Activated T-helper 9 cell treated with anti-CD3 and anti-CD28 coated beads, Interleukin-2, amount 50 U/mL, for 16 hours (primary cell): ENCODE measurements around the gene SERGEF.
A peak's percentile ranks its signal among the peaks of the same experiment; 100 is the strongest.

ENCODE experiments used
- DNase-seq: peaks from one replicate; pipeline ENCODE4 v3.0.0-alpha.2; 2020; ENCODE audit warnings: low read depth

SERGEF gene

GRCh38 chr11:18012906-18013781 lies at the start of gene SERGEF:
Gene SERGEF (minus strand): TSS chr11:18013047. CDS start chr11:18013010, 37 bp downstream.
- DNase-seq: peak; percentile 89

- DNase-seq: no peak
Measured at GRCh38 chr11:18061351-18061750, 48.5 kb upstream of the SERGEF start.

DNA sequence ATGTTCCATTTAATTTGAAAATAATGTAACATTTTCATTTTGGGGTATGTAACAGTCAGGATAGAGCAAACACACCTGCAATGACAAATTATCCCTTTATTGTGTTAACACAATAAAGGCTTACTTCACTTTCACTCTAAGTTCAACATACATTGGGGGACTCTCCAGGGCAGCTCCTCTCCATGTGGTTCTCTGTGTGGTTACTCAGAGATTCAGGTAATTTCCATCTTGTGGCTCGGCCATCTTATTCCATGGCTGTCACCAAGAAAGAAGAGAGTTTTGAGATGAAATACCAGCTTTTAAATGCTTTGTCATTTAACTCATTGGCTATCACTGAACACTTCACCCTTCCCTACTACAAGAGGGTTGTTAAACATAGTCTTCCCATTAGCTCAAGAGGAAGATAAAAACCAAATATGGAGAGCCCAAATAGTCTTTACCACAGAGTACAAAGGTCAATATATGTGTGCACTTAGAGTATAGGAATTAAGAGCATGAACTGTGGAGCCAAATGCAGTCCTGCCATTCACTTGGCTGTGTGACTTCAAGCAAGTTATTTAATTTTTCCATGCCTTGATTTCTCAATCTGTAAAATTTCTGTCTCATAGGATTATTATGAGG lies 43.8 kb upstream of the SERGEF start:
- DNase-seq: no peak

GRCh38 chr11:18054511-18055103 lies 41.8 kb upstream of the SERGEF start:
- no peak for DNase-seq

- no peak for DNase-seq
Measured at GRCh38 chr11:18050848-18051247, 38.0 kb upstream of the SERGEF start.

DNA sequence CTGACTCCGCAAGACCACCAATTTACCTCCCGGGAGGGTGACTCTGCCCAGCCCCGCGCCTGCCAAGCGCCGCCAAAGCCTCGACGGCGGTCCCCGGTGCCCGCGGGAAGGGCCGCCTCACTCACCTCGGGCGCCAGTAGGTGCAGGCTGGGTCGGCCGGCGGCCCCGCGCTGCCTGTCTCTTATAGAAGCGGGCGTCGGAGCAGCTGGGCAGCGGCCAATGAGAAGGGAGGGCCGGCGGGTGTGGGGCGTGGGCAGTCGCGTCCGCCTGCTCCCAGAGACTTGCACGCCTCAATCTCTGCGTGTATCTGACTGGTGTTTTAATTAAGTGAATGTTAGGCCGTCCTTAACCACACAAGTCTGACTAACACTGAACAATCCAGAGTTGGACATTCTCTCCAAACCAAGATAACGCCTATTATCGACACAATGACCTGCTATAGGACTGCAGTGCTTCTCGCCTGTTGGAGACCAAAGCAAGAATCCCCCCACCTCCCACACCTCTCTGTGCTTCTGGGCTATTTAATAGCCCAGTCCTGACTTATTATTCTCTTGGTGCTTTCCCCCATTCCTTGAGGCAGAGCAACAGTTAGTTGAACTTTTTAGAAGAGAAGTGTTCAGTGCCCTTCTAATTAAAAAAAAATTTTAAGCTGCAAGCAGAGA lies 33.4 kb upstream of the SERGEF start, which contains the start of gene TPH1:
Gene TPH1, minus strand, starts transcription at position 154 of the 662 bp plus-strand sequence. CDS start 5,507 bp downstream, outside the sequence.
- DNase-seq: no peak

- DNase-seq: no peak
Measured at GRCh38 chr11:18036456-18036855, 23.6 kb upstream of the SERGEF start.

GRCh38 chr11:18027475-18027874 lies 14.6 kb upstream of the SERGEF start:
- DNase-seq: no peak

GRCh38 chr11:18022419-18022818 lies 9.6 kb upstream of the SERGEF start:
- no peak for DNase-seq

- no peak for DNase-seq
Measured at GRCh38 chr11:18019650-18020049, 6.8 kb upstream of the SERGEF start.

DNA sequence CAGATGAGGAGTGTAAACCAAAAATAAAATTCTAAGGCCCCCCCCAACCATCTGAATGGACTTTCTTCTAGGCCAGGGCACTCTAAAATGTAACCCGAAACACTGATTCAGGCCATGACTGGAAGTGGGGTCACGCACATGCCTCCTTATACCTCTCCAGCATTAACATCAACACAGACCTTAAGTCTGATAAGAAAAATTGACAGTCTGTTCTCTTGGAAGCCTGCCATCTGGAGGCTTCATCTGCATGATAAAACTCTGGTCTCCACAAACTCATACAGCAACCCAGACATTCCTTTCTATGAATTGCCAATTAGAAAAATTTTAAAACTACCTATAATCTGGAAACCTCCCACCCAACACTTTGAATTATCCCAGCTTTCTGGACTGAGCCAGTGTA lies 3.9 kb upstream of the SERGEF start:
- no peak for DNase-seq

- DNase-seq: no peak
Measured at GRCh38 chr11:18014876-18015275, 2.0 kb upstream of the SERGEF start.

GRCh38 chr11:18013790-18014507 lies 1.1 kb upstream of the SERGEF start:
- no peak for DNase-seq

DNA sequence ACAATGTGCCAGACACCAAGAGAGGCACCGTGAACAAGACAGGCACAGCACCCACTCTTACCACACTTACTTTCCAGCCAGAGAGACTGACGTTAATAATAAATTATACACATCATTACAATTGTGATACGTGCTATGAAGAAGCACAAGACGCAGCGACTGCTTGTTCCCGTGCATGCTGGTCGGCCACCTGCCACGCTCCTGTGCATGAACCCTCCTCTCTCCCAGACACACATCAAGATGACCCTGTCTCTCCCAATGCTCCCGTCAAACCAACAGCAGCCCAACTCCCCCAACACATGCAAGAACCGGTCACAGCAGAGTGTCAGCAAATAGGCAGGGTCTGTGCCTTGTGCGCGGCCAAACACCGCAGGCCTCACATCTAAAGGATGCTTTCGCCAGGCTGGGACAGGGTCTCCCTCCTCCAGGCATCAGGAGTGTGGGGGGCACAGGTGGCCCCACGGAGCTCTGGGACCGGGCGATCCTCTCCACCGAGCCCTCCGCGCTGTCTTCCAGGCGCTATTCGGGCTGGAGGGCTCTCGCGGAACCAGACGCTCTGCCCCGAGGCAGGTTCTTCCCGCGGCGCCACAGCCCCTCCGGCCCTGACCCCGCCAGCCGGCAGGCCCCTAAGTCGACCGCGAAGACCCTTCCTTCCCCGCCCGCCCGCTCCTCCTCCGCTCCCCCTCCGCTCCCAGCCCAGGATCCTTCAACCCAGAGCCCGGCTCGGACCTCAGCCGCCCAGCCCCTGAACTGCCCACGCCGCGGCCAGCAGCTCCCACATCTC lies 533 bp downstream of the SERGEF start:
- no peak for DNase-seq

DNA sequence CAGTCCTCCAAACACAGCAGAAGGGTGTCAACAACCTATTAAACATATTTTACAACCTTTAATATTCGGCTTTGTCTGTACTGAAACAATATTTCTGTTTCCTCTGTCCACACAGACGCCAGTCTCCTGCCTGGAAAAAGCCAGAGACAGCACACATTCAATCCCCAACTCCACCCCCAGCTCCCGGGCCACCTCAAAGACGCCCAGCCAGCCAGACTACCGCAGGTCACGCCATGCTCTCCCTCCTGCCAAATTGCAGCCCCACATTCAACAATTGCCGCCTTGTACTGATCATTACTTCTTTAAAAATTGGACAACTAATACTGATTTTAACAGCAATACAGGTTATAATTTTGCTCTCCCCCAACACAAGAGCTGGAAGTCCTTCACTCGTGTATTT lies 1.2 kb downstream of the SERGEF start:
- DNase-seq: no peak

- DNase-seq: no peak
Measured at GRCh38 chr11:18010977-18011586, 1.8 kb downstream of the SERGEF start.

DNA sequence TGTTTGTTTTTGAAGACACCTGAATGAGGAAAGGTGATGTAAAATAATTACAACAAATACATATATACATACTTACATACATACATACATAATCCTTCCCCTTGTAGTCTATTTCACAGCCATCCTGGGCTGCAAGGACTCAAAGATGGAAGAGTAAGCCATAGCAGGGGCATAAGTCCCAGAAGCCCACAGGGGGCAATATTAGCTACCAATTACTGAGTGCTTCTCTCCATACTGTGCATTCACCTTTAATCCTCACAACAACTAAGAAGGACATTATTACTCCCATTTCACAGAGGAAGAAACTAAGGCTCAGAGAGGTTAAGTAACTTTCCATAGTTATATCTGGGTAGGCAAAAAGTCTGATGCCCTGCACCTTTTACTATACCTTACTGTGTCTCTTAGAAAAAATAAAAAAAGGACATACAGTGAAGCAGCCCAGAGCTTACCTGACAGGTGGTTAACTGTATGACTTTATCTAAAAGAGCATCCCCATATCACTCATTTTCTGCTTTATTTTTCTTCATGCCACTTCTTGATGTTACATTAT lies 2.7 kb downstream of the SERGEF start:
- DNase-seq: no peak

- DNase-seq: no peak
Measured at GRCh38 chr11:18005376-18006129, 7.3 kb downstream of the SERGEF start.

DNA sequence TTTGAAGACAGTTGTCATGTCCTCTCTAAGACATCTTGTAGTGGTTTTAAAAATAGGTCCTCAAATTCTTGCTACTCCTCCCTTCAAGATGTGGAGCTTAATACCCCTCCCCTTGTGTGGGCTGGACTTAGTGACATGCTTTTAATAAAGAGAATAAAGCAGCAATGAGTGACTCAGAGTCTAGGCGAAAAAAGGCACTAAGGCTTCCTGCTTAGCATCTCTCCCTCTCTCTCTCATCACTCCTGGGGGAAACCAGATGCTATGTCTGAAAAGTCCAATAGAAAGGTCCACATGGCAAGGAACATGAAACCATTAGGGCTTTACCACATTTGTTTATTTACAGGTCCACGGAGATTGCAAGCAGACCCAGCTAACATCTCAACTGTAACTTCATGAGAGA lies 11.7 kb downstream of the SERGEF start:
- no peak for DNase-seq
